GM12873 (cell line): ENCODE results near the gene TBX15.

Source experiments
- TF ChIP-seq, protein P1 (sequence below): IDR thresholded peaks from 2 replicates; pipeline ENCODE4 v1.5.1; 2012; ENCODE audit warnings: low read depth, mild to moderate bottlenecking, moderate library complexity, low read length, control low read depth; ENCODE audit not compliant: insufficient read depth; ENCODE audit errors: missing control alignments

Gene TBX15

DNA sequence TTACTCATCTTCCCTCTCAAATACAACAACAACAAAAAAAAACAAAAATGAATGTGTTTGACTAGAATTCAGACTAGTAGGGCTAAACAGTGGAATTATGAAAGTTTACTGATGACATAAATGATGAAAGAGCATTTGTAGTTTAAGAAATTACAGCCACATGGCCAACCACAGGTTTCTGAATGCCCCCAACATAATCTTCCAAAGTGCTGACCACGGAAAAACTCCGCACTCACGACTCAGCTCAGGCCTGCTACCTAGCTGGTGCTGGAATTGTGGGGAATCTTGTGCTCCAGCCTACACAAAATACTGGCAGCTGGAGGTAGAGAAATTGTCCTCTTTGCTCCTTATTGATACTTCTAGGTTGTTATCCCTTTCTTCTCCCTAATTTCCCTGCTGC lies 23.6 kb upstream of the TBX15 start:
- TF ChIP-seq, protein P1, sequence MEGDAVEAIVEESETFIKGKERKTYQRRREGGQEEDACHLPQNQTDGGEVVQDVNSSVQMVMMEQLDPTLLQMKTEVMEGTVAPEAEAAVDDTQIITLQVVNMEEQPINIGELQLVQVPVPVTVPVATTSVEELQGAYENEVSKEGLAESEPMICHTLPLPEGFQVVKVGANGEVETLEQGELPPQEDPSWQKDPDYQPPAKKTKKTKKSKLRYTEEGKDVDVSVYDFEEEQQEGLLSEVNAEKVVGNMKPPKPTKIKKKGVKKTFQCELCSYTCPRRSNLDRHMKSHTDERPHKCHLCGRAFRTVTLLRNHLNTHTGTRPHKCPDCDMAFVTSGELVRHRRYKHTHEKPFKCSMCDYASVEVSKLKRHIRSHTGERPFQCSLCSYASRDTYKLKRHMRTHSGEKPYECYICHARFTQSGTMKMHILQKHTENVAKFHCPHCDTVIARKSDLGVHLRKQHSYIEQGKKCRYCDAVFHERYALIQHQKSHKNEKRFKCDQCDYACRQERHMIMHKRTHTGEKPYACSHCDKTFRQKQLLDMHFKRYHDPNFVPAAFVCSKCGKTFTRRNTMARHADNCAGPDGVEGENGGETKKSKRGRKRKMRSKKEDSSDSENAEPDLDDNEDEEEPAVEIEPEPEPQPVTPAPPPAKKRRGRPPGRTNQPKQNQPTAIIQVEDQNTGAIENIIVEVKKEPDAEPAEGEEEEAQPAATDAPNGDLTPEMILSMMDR = no peak

DNA sequence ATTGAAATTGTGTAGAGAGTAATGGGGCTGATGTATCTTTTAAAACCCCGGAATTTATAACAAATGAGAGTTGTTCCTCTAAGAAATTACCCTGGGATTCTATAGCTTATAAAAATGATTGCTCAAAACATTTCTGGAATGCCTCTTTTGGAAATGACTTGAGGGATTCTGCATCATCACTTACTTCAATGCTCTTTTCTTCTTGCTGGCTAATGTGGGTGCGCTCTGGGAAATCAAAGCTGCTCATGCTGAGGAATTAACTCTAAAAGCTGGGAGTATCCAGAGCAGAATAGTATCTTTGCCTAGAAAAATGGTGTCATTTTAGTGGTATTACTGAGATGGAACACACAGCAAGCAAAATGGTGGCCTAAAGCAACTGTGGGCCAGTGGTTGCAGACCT lies 23.0 kb upstream of the TBX15 start:
- TF ChIP-seq, protein P1 = no peak

DNA sequence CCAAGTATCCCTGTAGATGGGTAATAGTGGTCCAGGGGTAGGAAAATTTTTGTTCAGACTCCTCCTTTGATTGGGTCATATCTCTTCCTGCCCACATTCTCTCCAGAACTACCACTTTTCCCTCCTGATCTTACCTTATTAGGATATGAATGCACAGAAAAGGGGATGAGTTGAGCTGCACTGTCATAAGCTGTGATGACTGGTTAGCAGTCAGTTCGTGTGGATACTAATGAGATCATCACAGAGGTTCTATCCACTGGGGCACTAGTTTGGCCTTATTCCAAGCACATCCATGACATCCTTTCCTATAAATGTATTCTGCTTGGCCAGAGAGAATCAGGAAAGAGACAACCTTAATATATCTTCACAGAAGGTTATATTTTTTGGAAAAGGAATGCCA lies 22.1 kb upstream of the TBX15 start:
- TF ChIP-seq, protein P1 = no peak

DNA sequence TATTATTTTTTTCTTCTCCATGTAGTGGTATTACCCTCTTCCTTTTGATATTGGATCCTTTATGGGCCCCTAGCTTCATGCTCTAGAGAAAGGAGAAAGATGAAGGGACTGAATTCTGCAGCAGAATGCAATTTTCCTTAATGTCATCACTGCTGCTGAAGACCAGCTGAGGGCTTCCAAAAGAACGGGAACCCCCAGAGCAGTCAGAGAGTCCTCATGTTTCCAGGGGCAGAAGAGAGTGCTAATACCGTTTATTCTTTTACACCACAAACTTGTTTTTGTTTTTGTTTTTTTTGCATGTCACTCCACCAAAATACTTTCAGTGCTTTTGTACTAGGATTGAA lies 21.1 kb upstream of the TBX15 start:
- TF ChIP-seq, protein P1 = no peak

DNA sequence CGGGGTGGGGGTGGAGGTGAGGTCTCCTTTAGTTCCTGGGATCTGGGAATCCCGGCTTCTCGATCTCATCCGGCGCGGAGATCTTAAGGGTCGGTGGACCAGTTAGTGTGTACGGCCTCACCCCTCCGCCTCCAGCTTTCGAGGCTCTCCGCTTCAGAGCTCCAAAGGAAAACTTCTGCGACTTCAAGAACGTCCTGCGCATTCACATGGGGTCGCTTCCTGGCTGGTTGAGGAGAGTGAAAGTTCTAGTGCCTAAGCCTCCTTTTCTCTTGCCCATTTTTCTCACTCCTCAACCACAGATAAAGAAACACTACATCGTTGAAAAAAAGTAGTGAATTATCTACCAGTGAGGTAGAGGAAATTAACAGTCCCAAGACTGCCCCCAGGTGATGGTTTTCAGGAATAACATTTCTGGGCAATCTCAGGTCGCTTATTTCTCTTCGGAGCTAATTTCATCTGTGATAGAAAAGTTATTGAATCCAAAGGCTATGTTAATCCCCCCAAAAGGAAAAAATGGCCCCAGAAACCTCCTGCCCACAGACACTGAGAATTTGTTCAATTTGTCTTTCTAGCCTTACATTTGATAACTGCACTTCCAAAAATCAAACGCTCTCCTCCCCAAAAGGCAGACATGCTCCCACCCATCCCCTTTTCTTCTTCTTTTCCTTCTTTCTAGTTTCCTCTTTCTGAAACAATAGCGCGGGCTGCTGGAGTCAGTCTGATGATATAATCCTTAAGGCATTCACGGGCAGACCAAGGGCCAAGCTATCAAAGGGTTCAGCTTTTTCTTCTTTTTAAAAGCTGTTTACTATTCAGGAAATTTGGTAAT lies 20.6 kb upstream of the TBX15 start:
- TF ChIP-seq, protein P1 = peak; percentile 50

DNA sequence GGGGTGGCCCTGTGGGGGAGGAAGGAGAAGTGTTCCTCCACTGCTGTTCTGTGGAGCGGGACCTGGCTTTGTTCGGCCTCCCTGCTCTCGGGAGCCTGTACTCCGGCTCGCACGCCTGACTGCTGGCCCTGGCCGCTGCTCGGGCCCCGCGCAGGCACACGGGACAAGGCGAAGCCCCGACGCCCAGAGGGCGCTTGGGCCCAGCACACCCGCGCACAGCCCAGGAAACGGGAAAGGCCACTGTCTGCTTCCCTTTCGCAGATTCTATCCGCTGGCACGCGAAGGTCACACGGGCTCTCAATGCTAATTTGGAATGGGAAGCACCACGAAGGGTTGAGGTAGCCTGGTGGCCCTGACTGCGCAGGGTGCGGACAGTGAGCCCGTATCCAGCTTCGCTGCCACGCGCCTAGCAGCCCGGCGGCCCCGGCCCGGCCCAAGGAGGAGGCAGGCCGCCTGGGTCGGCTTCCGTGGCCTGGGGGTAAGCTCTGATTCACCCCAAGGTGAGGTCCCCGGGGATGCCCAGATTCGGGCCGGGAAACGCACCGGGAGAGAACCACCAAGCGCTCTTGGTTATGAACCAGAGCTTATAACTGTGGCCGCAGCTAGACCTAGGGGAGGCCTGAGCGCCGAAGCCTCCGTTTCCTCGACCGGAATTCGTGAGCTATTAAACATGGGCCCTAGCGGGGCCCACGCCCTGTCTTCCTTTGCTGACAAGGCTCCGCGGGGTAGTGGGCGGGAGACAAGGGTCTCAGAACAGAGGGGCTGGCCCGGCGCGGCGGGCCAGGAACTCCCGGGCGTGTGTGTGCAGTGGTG lies 19.7 kb upstream of the TBX15 start:
- TF ChIP-seq, protein P1 = no peak

DNA sequence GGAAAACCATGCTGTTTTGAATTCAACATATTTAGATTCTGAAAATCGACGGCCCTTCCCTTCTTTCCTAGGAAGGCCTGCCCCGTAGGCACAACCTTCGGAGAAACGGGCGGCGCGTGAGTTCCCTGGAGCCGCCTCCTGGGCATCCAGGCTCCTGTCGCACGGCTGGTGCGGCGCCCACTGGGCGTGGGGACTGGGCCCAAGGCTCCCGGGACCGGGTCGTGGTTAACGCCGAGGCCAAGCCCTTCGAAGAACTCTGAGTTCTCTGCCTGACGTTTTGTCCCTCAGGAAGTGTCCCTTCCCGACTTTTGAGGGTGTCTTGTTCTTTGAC lies 19.2 kb upstream of the TBX15 start:
- TF ChIP-seq, protein P1 = no peak
